Measurements from ENCODE around the gene GRM1.

DNA sequence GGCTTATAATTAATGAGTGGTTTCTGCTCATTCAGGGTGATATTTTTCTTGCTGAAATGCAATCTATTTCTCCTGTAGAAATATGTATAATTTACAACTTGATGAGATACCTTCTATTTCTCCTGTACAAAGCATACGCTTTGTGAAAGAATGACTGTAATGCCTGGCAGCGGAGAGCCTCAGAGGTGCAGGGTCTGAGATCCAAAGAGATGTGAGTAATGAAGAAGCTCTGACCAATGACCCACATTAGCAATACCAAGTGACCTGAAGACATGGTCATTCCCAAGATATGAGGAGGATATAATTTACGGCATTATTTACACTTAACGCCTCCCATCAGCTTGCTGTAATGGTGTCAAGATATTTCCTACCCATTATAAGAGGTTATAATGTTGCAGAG lies 416.4 kb downstream of the GRM1 start:
- TF ChIP-seq, protein P1, sequence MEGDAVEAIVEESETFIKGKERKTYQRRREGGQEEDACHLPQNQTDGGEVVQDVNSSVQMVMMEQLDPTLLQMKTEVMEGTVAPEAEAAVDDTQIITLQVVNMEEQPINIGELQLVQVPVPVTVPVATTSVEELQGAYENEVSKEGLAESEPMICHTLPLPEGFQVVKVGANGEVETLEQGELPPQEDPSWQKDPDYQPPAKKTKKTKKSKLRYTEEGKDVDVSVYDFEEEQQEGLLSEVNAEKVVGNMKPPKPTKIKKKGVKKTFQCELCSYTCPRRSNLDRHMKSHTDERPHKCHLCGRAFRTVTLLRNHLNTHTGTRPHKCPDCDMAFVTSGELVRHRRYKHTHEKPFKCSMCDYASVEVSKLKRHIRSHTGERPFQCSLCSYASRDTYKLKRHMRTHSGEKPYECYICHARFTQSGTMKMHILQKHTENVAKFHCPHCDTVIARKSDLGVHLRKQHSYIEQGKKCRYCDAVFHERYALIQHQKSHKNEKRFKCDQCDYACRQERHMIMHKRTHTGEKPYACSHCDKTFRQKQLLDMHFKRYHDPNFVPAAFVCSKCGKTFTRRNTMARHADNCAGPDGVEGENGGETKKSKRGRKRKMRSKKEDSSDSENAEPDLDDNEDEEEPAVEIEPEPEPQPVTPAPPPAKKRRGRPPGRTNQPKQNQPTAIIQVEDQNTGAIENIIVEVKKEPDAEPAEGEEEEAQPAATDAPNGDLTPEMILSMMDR (IDR thresholded peaks at IDR 0.05): no peak
- no peak for TF ChIP-seq POLR2A (IDR thresholded peaks at IDR 0.05)
